Thymus (tissue), 11 donors: ENCODE measurements around the gene MSANTD1. TPM values are rescaled to one million over a fixed set of nuclear protein-coding genes. Genes with fewer than 3 reads are reported as not detected.

Source experiments
- DNase-seq, 9 donors: peaks; one replicate each; pipeline ENCODE4 v3.0.0-alpha.2; 2013; ENCODE audit warnings: low spot score in 9 of 9, low read depth in 6 of 9, missing footprints in 1 of 9
- H3K27ac ChIP-seq, 2 donors: one replicate each; pipeline ENCODE4 v1.5.1; 2013; ENCODE audit warnings: control low read depth in 1 of 2, low read depth in 1 of 2, low read length in 1 of 2, mild to moderate bottlenecking in 1 of 2, moderate library complexity in 1 of 2
- H3K27me3 ChIP-seq, 2 donors: one replicate each; pipeline ENCODE4 v1.5.1; 2013; ENCODE audit warnings: low read length in 1 of 2; ENCODE audit not compliant: control insufficient read depth in 2 of 2, insufficient read depth in 1 of 2
- H3K36me3 ChIP-seq, 2 donors: one replicate each; pipeline ENCODE4 v1.5.1; 2013; ENCODE audit warnings: low read length in 1 of 2, mild to moderate bottlenecking in 1 of 2, moderate library complexity in 1 of 2; ENCODE audit not compliant: control insufficient read depth in 2 of 2, insufficient read depth in 2 of 2
- H3K4me1 ChIP-seq, 2 donors: one replicate each; pipeline ENCODE4 v1.5.1; 2013; ENCODE audit warnings: low read length in 2 of 2; ENCODE audit not compliant: control insufficient read depth in 2 of 2, insufficient read depth in 2 of 2
- H3K4me3 ChIP-seq, 2 donors: one replicate each; pipeline ENCODE4 v1.5.1; 2013; ENCODE audit warnings: low read length in 2 of 2, control low read depth in 1 of 2, mild to moderate bottlenecking in 1 of 2
- H3K9me3 ChIP-seq, 2 donors: one replicate each; pipeline ENCODE4 v1.5.1; 2013; ENCODE audit warnings: low read length in 1 of 2, mild to moderate bottlenecking in 1 of 2; ENCODE audit not compliant: control insufficient read depth in 2 of 2, insufficient read depth in 1 of 2
- WGBS: extraction: QIAGEN DNeasy Blood & Tissue Kit; methylation state at CpG from one replicate; pipeline ENCODE4 v1.1.7; 2013; 5-methylcytosine and 5-hydroxymethylcytosine counted together
- polyA plus RNA-seq: library from polyadenylated mRNA; stranded (reverse); fragments of 200-250 nt; gene quantifications from one replicate; pipeline ENCODE4 v1.2.3, GENCODE V29; 2013
- total RNA-seq: library from RNA; stranded (reverse); fragments of 120-200 nt; gene quantifications from one replicate; pipeline ENCODE4 v1.2.4, GENCODE V29; 2013
- donor health status: healthy.

The MSANTD1 gene
- total and polyA plus RNA-seq, 2 donors: 0.33 to 1.0 TPM

- Histone ChIP-seq H3K9me3 (no peaks in the 10 kb centered on the region), H3K4me3 (no peak overlapping the region), H3K4me1 (no peaks in the 10 kb centered on the region), H3K36me3 (peaks cover 74% of the 10 kb centered on the region in 2 donors), H3K27ac (no peak overlapping the region), H3K27me3 (no peaks in the 10 kb centered on the region)
- WGBS: 98% methylated on average over 15 of the region's 15 CpGs
- no peak for DNase-seq
Observed at GRCh38 chr4:3213661-3214250, 35.2 kb upstream of the MSANTD1 start.

DNA sequence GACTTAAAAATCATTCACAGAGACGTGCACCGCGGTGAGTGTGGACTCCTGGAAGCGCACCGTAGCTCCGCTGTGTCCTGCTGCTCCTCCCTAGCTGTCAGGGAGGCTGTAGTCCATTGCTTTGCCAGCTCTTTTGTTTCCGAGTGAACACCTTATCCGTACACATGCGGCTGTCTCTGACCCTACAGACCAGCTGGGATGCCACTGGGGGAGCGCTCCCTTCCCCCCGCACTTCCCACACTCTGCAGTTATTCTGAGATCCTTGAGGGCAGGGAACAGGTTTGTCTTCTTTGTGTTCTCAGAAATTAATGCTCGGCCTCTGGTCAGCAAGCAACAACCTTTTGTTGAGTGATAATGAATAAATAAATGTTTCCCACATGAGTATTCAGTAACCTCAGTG, 33.7 kb upstream of the MSANTD1 start:
- no peak overlapping the region for H3K4me3 ChIP-seq
- H3K27ac ChIP-seq: no peak overlapping the region
- DNase-seq: no peak
- H3K27me3 ChIP-seq: no peaks in the 10 kb centered on the region
- H3K4me1 ChIP-seq: no peaks in the 10 kb centered on the region
- no peaks in the 10 kb centered on the region for H3K9me3 ChIP-seq
- 98% methylated on average over 12 of the region's 12 CpGs for WGBS
- H3K36me3 ChIP-seq: peaks cover 73 to 74% of the 10 kb centered on the region in 2 donors

- Histone ChIP-seq H3K4me3 (no peak overlapping the region), H3K27ac (no peak overlapping the region), H3K36me3 (peaks cover 74 to 75% of the 10 kb centered on the region in 2 donors), H3K27me3 (no peaks in the 10 kb centered on the region), H3K4me1 (no peaks in the 10 kb centered on the region), H3K9me3 (no peaks in the 10 kb centered on the region)
- no peak for DNase-seq
- 96% methylated on average over 4 of the region's 4 CpGs for WGBS
Observed at GRCh38 chr4:3215733-3216132, 33.2 kb upstream of the MSANTD1 start.

GRCh38 chr4:3217266-3217665, 31.7 kb upstream of the MSANTD1 start:
- over 99% methylated on average over 2 of the region's 2 CpGs for WGBS
- DNase-seq: no peak
- no peaks in the 10 kb centered on the region for H3K4me1 ChIP-seq
- no peak overlapping the region for H3K27ac ChIP-seq
- H3K4me3 ChIP-seq: no peak overlapping the region
- H3K27me3 ChIP-seq: no peaks in the 10 kb centered on the region
- H3K9me3 ChIP-seq: no peaks in the 10 kb centered on the region
- H3K36me3 ChIP-seq: peaks cover 83 to 84% of the 10 kb centered on the region in 2 donors

DNA sequence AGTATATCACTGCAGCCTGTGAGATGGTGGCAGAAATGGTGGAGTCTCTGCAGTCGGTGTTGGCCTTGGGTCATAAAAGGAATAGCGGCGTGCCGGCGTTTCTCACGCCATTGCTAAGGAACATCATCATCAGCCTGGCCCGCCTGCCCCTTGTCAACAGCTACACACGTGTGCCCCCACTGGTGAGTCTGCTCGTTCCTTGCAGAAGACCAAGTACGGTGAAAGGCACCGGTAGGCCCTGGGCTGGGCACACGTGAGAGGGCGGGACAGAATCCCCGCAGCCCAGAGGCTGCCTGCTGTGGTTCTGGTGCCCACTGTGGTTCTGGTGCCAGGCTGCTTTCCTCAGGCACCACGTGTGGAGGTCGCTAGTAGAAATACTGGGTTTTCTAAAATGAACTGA, 31.2 kb upstream of the MSANTD1 start:
- no peaks in the 10 kb centered on the region for H3K9me3 ChIP-seq
- H3K27me3 ChIP-seq: no peaks in the 10 kb centered on the region
- H3K4me1 ChIP-seq: no peaks in the 10 kb centered on the region
- no peak for DNase-seq
- H3K27ac ChIP-seq: no peak overlapping the region
- H3K36me3 ChIP-seq: peaks cover 81 to 82% of the 10 kb centered on the region in 2 donors
- WGBS: 98% methylated on average over 16 of the region's 16 CpGs
- no peak overlapping the region for H3K4me3 ChIP-seq

- no peak for DNase-seq
- Histone ChIP-seq H3K27ac (no peak overlapping the region), H3K4me1 (no peaks in the 10 kb centered on the region), H3K27me3 (no peaks in the 10 kb centered on the region), H3K9me3 (no peaks in the 10 kb centered on the region), H3K36me3 (peaks cover 81 to 82% of the 10 kb centered on the region in 2 donors), H3K4me3 (no peak overlapping the region)
- WGBS: 98% methylated on average over 20 of the region's 20 CpGs
Observed at GRCh38 chr4:3218824-3219760, 29.9 kb upstream of the MSANTD1 start.

- Histone ChIP-seq H3K27me3 (no peaks in the 10 kb centered on the region), H3K4me3 (no peak overlapping the region), H3K9me3 (no peaks in the 10 kb centered on the region), H3K4me1 (no peaks in the 10 kb centered on the region), H3K27ac (peak overlapping the region in 1 of 2 donors; percentile 60), H3K36me3 (peaks cover 86 to 89% of the 10 kb centered on the region in 2 donors)
- no peak for DNase-seq
- whole genome bisulfite sequencing: 96% methylated on average over 9 of the region's 9 CpGs
Observed at GRCh38 chr4:3219761-3220475, 29.0 kb upstream of the MSANTD1 start.

GRCh38 chr4:3220476-3221183, 28.3 kb upstream of the MSANTD1 start:
- H3K36me3 ChIP-seq: peaks cover 86 to 90% of the 10 kb centered on the region in 2 donors
- H3K4me3 ChIP-seq: no peak overlapping the region
- H3K27ac ChIP-seq: no peak overlapping the region
- no peak for DNase-seq
- WGBS: 95% methylated on average over 8 of the region's 8 CpGs
- no peaks in the 10 kb centered on the region for H3K9me3 ChIP-seq
- no peaks in the 10 kb centered on the region for H3K4me1 ChIP-seq
- H3K27me3 ChIP-seq: no peaks in the 10 kb centered on the region
